OCI-LY3 (cell line): Measurements from ENCODE around the gene FGD1.

ENCODE experiments used
- H2AFZ ChIP-seq: fragments of 200-600, 300-600 bp; shearing (Covaris generic); 2 replicates; pipeline ENCODE4 v1.6.0; 2014; ENCODE audit warnings: antibody characterized with exemption, low read depth, low read length
- H3K27ac ChIP-seq: fragments of 200-600, 300-600 bp; sonication (generic); 2 replicates; pipeline ENCODE4 v1.5.1; 2014; ENCODE audit warnings: mild to moderate bottlenecking, low read length, moderate library complexity, mixed read lengths
- H3K27me3 ChIP-seq: fragments of 200-600, 300-600 bp; sonication (generic); 2 replicates; pipeline ENCODE4 v1.6.1; 2014; ENCODE audit warnings: low read depth, low read length, mixed read lengths
- H3K36me3 ChIP-seq: fragments of 200-600, 300-600 bp; sonication (generic); replicated peaks from 2 replicates; pipeline ENCODE3; 2014; ENCODE audit warnings: low read depth, low read length, mixed read lengths
- H3K4me1 ChIP-seq: fragments of 300-600, 200-600 bp; sonication (generic); 2 replicates; pipeline ENCODE4 v1.6.1; 2014; ENCODE audit warnings: low read length, mixed read lengths
- H3K4me2 ChIP-seq: fragments of 200-600, 300-600 bp; sonication (generic); 2 replicates; pipeline ENCODE4 v1.6.1; 2014; ENCODE audit warnings: low read length, mixed read lengths
- H3K4me3 ChIP-seq: fragments of 300-600, 200-600 bp; sonication (generic); 2 replicates; pipeline ENCODE4 v1.5.1; 2014; ENCODE audit warnings: antibody characterized with exemption, mild to moderate bottlenecking, low read length, moderate library complexity
- H3K79me2 ChIP-seq: fragments of 300-600, 200-600 bp; shearing (Covaris generic); 2 replicates; pipeline ENCODE4 v1.6.1; 2014; ENCODE audit warnings: mild to moderate bottlenecking, low read length, mixed read lengths
- H3K9ac ChIP-seq: fragments of 300-600, 200-600 bp; shearing (Covaris generic); 2 replicates; pipeline ENCODE4 v1.6.0; 2014; ENCODE audit warnings: mild to moderate bottlenecking, low read length, moderate library complexity
- H3K9me3 ChIP-seq: fragments of 200-600, 300-600 bp; shearing (Covaris generic); 2 replicates; pipeline ENCODE4 v1.6.1; 2014; ENCODE audit warnings: low read length, mixed read lengths; ENCODE audit not compliant: insufficient read depth
- H4K20me1 ChIP-seq: fragments of 200-600, 300-600 bp; sonication (generic); 2 replicates; pipeline ENCODE4 v1.6.1; 2016; ENCODE audit warnings: low read length, mixed read lengths; ENCODE audit not compliant: insufficient read depth
- CTCF ChIP-seq: fragments of 200-600, 300-600 bp; sonication (generic); IDR thresholded peaks from 2 replicates; pipeline ENCODE4 v1.5.1; 2014; ENCODE audit warnings: antibody characterized with exemption, low read length, low read depth
- EZH2phosphoT487 ChIP-seq: fragments of 200-600 bp; shearing (Covaris generic); IDR thresholded peaks from 2 replicates; pipeline ENCODE4 v1.6.1; 2018; ENCODE audit warnings: antibody characterized with exemption, mixed run types, low read depth

FGD1 gene

GRCh38 chrX:54413753-54414152 lies 82.3 kb downstream of the FGD1 start:
- Histone ChIP-seq H3K9ac (no peak overlapping the region), H3K27ac (no peak overlapping the region), H3K36me3 (no peaks in the 10 kb centered on the region), H3K9me3 (no peaks in the 10 kb centered on the region), H2AFZ (no peak overlapping the region), H3K4me1 (no peaks in the 10 kb centered on the region), H3K79me2 (no peaks in the 10 kb centered on the region), H3K4me3 (no peak overlapping the region), H3K27me3 (no peaks in the 10 kb centered on the region), H4K20me1 (no peaks in the 10 kb centered on the region), H3K4me2 (no peak overlapping the region)
- TF ChIP-seq CTCF (no peak), EZH2phosphoT487 (no peak)

- H4K20me1 ChIP-seq: no peaks in the 10 kb centered on the region
- no peak overlapping the region for H3K27ac ChIP-seq
- no peaks in the 10 kb centered on the region for H3K27me3 ChIP-seq
- no peak overlapping the region for H3K4me2 ChIP-seq
- H3K9ac ChIP-seq: no peak overlapping the region
- no peak overlapping the region for H3K4me3 ChIP-seq
- no peaks in the 10 kb centered on the region for H3K4me1 ChIP-seq
- H3K9me3 ChIP-seq: no peaks in the 10 kb centered on the region
- no peak overlapping the region for H2AFZ ChIP-seq
- TF ChIP-seq CTCF: no peak
- no peak for TF ChIP-seq EZH2phosphoT487
- H3K36me3 ChIP-seq: no peaks in the 10 kb centered on the region
- H3K79me2 ChIP-seq: no peaks in the 10 kb centered on the region
Observed at GRCh38 chrX:54411732-54412131, 84.3 kb downstream of the FGD1 start.

GRCh38 chrX:54407266-54407665 lies 88.8 kb downstream of the FGD1 start:
- H2AFZ ChIP-seq: no peak overlapping the region
- H3K36me3 ChIP-seq: no peaks in the 10 kb centered on the region
- no peak overlapping the region for H3K27ac ChIP-seq
- TF ChIP-seq CTCF (no peak), EZH2phosphoT487 (no peak)
- H3K9me3 ChIP-seq: no peaks in the 10 kb centered on the region
- no peak overlapping the region for H3K9ac ChIP-seq
- H3K4me1 ChIP-seq: no peaks in the 10 kb centered on the region
- no peak overlapping the region for H3K4me3 ChIP-seq
- no peak overlapping the region for H3K4me2 ChIP-seq
- no peaks in the 10 kb centered on the region for H4K20me1 ChIP-seq
- H3K79me2 ChIP-seq: no peaks in the 10 kb centered on the region
- no peaks in the 10 kb centered on the region for H3K27me3 ChIP-seq

- no peaks in the 10 kb centered on the region for H3K4me1 ChIP-seq
- no peaks in the 10 kb centered on the region for H3K9me3 ChIP-seq
- H3K4me3 ChIP-seq: no peak overlapping the region
- no peak overlapping the region for H2AFZ ChIP-seq
- H4K20me1 ChIP-seq: no peaks in the 10 kb centered on the region
- H3K27me3 ChIP-seq: no peaks in the 10 kb centered on the region
- TF ChIP-seq CTCF: no peak
- TF ChIP-seq EZH2phosphoT487: no peak
- no peak overlapping the region for H3K27ac ChIP-seq
- no peak overlapping the region for H3K4me2 ChIP-seq
- no peak overlapping the region for H3K9ac ChIP-seq
- H3K79me2 ChIP-seq: no peaks in the 10 kb centered on the region
- no peaks in the 10 kb centered on the region for H3K36me3 ChIP-seq
Observed at GRCh38 chrX:54397113-54397512, 98.9 kb downstream of the FGD1 start.
